ENCODE measurements around the gene KRT2. TPM values are rescaled to one million over a fixed set of nuclear protein-coding genes. Genes with fewer than 3 reads are reported as not detected.

Gene KRT2
- total and polyA plus RNA-seq, 4 donors: not detected

DNA sequence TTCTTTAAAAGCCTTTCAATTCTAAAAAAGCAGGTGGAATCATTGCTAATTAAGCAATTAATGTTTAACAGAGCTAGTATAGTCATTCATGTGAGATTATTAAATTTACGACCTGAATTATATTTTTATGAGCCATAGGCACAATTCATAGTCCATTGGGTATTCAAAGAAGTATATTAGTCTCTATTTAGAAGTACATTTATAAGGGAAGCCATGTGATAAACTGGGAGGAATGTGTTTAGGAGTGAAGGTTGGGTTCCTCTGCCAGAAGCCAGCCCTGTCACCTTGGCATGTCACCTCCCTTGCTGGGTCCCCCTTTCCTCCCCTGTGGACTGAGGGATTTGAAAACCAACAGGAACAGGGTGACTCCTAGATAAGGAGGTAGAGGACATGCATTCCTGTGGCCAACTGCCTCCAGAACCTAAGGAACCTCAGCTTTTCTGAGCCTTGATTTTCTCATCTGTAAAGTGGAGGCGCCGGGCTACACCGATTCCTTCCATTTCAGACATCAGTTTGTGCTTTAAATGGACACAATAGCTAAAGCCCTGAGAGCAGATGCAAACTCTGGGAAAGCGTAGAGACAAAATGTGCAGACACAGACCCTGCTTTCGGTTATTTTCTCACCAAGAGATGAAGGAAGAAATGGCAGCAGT lies 5.4 kb upstream of the KRT2 start:
- Histone ChIP-seq H3K9me3 (ENCODE audit: control insufficient read depth in 4 of 4, low read length in 3 of 4) (no peaks in the 10 kb centered on the region), H3K9ac (ENCODE audit: low read depth in 1 of 2, low read length in 2 of 2) (no peak overlapping the region), H3K4me3 (ENCODE audit: low read depth in 1 of 3, low read length in 3 of 3) (no peak overlapping the region), H3K27ac (ENCODE audit: low read depth in 1 of 2, low read length in 2 of 2) (no peak overlapping the region), H3K36me3 (ENCODE audit: control insufficient read depth in 4 of 4, insufficient read depth in 3 of 4, low read depth in 1 of 4, low read length in 3 of 4) (no peaks in the 10 kb centered on the region), H3K4me1 (ENCODE audit: control insufficient read depth in 4 of 4, insufficient read depth in 4 of 4, low read length in 3 of 4) (no peaks in the 10 kb centered on the region), H3K27me3 (ENCODE audit: control insufficient read depth in 4 of 4, insufficient read depth in 4 of 4, low read length in 3 of 4) (peaks cover 0 to 2% (median 0%) of the 10 kb centered on the region in 4 donors)
- TF ChIP-seq SP1 (IDR thresholded peaks at IDR 0.05): no peak
- no peak for TF ChIP-seq RAD21 (IDR thresholded peaks at IDR 0.05)
- no peak for TF ChIP-seq FOXA1 (IDR thresholded peaks at IDR 0.05)
- no peak for TF ChIP-seq RXRA (IDR thresholded peaks at IDR 0.05)
- TF ChIP-seq, protein P1, sequence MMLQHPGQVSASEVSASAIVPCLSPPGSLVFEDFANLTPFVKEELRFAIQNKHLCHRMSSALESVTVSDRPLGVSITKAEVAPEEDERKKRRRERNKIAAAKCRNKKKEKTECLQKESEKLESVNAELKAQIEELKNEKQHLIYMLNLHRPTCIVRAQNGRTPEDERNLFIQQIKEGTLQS (IDR thresholded peaks at IDR 0.05): no peak
- TF ChIP-seq, protein P2, sequence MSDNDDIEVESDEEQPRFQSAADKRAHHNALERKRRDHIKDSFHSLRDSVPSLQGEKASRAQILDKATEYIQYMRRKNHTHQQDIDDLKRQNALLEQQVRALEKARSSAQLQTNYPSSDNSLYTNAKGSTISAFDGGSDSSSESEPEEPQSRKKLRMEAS (IDR thresholded peaks at IDR 0.05): no peak
- TF ChIP-seq NR2F2 (IDR thresholded peaks at IDR 0.05): no peak
- TF ChIP-seq FOXA2 (IDR thresholded peaks at IDR 0.05): no peak
- TF ChIP-seq HNF4G (IDR thresholded peaks at IDR 0.05): no peak
- WGBS: 90% methylated on average over 6 of the region's 6 CpGs
- DNase-seq (ENCODE audit: low spot score): no peak

DNA sequence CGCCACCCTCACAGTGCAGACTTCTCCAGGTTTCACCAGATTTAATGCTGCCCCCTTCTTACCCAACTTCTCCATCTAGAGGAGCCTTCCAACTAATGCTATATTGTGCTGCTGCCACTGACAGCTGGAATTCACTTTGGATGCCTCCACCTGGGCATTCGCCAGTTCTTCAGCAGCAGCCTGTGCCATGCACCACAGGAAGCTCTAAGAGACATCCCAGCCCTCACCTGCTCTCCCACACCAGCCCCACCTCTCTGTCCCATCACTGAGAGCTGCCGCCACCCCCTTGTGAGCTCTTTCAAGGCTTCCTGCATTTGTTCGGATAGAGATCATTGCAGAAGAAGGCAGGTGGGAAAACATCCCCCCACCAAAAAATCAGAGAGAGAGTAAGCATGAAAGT lies 4.6 kb upstream of the KRT2 start:
- no peak overlapping the region for H3K9ac ChIP-seq (ENCODE audit: low read depth in 1 of 2, low read length in 2 of 2)
- no peak overlapping the region for H3K4me3 ChIP-seq (ENCODE audit: low read depth in 1 of 3, low read length in 3 of 3)
- H3K4me1 ChIP-seq (ENCODE audit: control insufficient read depth in 4 of 4, insufficient read depth in 4 of 4, low read length in 3 of 4): no peaks in the 10 kb centered on the region
- no peak overlapping the region for H3K27ac ChIP-seq (ENCODE audit: low read depth in 1 of 2, low read length in 2 of 2)
- WGBS: 77% methylated on average over 4 of the region's 4 CpGs
- TF ChIP-seq JUND (IDR thresholded peaks at IDR 0.05) (no peak), YY1 (IDR thresholded peaks at IDR 0.05) (no peak), TAF1 (conservative IDR thresholded peaks at IDR 0.05) (no peak), RXRA (IDR thresholded peaks at IDR 0.05) (no peak), FOXA1 (IDR thresholded peaks at IDR 0.05) (no peak), FOXA2 (IDR thresholded peaks at IDR 0.05) (no peak), HNF4G (IDR thresholded peaks at IDR 0.05) (no peak), GABPA (IDR thresholded peaks at IDR 0.05 in 1 of 2, conservative IDR thresholded peaks at IDR 0.05 in 1 of 2) (no peak), RAD21 (IDR thresholded peaks at IDR 0.05) (no peak)
- TF ChIP-seq, protein P3, sequence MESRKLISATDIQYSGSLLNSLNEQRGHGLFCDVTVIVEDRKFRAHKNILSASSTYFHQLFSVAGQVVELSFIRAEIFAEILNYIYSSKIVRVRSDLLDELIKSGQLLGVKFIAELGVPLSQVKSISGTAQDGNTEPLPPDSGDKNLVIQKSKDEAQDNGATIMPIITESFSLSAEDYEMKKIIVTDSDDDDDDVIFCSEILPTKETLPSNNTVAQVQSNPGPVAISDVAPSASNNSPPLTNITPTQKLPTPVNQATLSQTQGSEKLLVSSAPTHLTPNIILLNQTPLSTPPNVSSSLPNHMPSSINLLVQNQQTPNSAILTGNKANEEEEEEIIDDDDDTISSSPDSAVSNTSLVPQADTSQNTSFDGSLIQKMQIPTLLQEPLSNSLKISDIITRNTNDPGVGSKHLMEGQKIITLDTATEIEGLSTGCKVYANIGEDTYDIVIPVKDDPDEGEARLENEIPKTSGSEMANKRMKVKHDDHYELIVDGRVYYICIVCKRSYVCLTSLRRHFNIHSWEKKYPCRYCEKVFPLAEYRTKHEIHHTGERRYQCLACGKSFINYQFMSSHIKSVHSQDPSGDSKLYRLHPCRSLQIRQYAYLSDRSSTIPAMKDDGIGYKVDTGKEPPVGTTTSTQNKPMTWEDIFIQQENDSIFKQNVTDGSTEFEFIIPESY (IDR thresholded peaks at IDR 0.05): no peak
- TF ChIP-seq, protein P2 (IDR thresholded peaks at IDR 0.05): no peak
- TF ChIP-seq, protein P4, sequence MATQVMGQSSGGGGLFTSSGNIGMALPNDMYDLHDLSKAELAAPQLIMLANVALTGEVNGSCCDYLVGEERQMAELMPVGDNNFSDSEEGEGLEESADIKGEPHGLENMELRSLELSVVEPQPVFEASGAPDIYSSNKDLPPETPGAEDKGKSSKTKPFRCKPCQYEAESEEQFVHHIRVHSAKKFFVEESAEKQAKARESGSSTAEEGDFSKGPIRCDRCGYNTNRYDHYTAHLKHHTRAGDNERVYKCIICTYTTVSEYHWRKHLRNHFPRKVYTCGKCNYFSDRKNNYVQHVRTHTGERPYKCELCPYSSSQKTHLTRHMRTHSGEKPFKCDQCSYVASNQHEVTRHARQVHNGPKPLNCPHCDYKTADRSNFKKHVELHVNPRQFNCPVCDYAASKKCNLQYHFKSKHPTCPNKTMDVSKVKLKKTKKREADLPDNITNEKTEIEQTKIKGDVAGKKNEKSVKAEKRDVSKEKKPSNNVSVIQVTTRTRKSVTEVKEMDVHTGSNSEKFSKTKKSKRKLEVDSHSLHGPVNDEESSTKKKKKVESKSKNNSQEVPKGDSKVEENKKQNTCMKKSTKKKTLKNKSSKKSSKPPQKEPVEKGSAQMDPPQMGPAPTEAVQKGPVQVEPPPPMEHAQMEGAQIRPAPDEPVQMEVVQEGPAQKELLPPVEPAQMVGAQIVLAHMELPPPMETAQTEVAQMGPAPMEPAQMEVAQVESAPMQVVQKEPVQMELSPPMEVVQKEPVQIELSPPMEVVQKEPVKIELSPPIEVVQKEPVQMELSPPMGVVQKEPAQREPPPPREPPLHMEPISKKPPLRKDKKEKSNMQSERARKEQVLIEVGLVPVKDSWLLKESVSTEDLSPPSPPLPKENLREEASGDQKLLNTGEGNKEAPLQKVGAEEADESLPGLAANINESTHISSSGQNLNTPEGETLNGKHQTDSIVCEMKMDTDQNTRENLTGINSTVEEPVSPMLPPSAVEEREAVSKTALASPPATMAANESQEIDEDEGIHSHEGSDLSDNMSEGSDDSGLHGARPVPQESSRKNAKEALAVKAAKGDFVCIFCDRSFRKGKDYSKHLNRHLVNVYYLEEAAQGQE (IDR thresholded peaks at IDR 0.05): no peak
- H3K36me3 ChIP-seq (ENCODE audit: control insufficient read depth in 4 of 4, insufficient read depth in 3 of 4, low read depth in 1 of 4, low read length in 3 of 4): no peaks in the 10 kb centered on the region
- peaks cover 0 to 2% (median 0%) of the 10 kb centered on the region in 4 donors for H3K27me3 ChIP-seq (ENCODE audit: control insufficient read depth in 4 of 4, insufficient read depth in 4 of 4, low read length in 3 of 4)
- no peak for DNase-seq (ENCODE audit: low spot score)
- H3K9me3 ChIP-seq (ENCODE audit: control insufficient read depth in 4 of 4, low read length in 3 of 4): peaks cover 0 to 2% (median 0%) of the 10 kb centered on the region in 4 donors

Measured in liver (tissue), 9 donors.